Measurements from ENCODE around the gene GRIN3B. TPM values are rescaled to one million over a fixed set of nuclear protein-coding genes. Genes with fewer than 3 reads are reported as not detected.
A peak's percentile ranks its signal among the peaks of the same experiment; 100 is the strongest.

GRIN3B gene
- polyA plus RNA-seq, 2 of the 4 experiments (the other 2 are of a cell fraction): 0.67 to 1.5 TPM

- no peak for ATAC-seq
- Histone ChIP-seq H3K4me3 (no peak overlapping the region), H3K27ac (no peak overlapping the region), H3K4me1 (no peaks in the 10 kb centered on the region), H3K9me3 (peaks cover 9% of the 10 kb centered on the region; the same call in 2 of the 3 replicates), H3K4me2 (no peak overlapping the region)
- no peak for FAIRE-seq
- DNase-seq (ENCODE audit: low read depth in 1 of 2, low spot score in 1 of 2): peak in 1 of 2 experiments; percentile 60
- WGBS (ENCODE audit: missing lambda C conversion rate): 92% methylated on average over 11 of the region's 14 CpGs
- TF ChIP-seq POLR2AphosphoS2 (conservative IDR thresholded peaks at IDR 0.05; ENCODE audit: low read length) (no peak), ZC3H11A (IDR thresholded peaks at IDR 0.05) (no peak), CTCF (IDR thresholded peaks at IDR 0.05) (peak; percentile 19; the same call in 2 of the 3 replicates), NFE2L2 (conservative IDR thresholded peaks at IDR 0.05; ENCODE audit: low read length) (no peak), E2F6 (IDR thresholded peaks at IDR 0.05; ENCODE audit: borderline replicate concordance, low read depth) (no peak), JUN (IDR thresholded peaks at IDR 0.05) (no peak), MAFK (IDR thresholded peaks at IDR 0.05; ENCODE audit: partially characterized antibody) (no peak)
- ChIA-PET POLR2A (no interaction called here), CTCF (interaction anchor here (0.7 to 4.1 kb wide), 7 partner anchors 8 to 70 kb away, joined by 3 to 28 read pairs (median 4); partner anchors contain the start of gene WDR18)
Measured at GRCh38 chr19:970695-971094, 29.5 kb upstream of the GRIN3B start.

GRCh38 chr19:971795-972194 is 28.4 kb upstream of the GRIN3B start:
- Histone ChIP-seq H3K27ac (no peak overlapping the region), H3K9me3 (peaks cover 9% of the 10 kb centered on the region; the same call in 2 of the 3 replicates), H3K4me1 (no peaks in the 10 kb centered on the region), H3K4me2 (no peak overlapping the region), H3K4me3 (no peak overlapping the region)
- TF ChIP-seq, protein P1, sequence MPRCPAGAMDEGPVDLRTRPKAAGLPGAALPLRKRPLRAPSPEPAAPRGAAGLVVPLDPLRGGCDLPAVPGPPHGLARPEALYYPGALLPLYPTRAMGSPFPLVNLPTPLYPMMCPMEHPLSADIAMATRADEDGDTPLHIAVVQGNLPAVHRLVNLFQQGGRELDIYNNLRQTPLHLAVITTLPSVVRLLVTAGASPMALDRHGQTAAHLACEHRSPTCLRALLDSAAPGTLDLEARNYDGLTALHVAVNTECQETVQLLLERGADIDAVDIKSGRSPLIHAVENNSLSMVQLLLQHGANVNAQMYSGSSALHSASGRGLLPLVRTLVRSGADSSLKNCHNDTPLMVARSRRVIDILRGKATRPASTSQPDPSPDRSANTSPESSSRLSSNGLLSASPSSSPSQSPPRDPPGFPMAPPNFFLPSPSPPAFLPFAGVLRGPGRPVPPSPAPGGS (IDR thresholded peaks at IDR 0.05): no peak
- TF ChIP-seq, protein P2, sequence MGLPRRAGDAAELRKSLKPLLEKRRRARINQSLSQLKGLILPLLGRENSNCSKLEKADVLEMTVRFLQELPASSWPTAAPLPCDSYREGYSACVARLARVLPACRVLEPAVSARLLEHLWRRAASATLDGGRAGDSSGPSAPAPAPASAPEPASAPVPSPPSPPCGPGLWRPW (IDR thresholded peaks at IDR 0.05): no peak
- TF ChIP-seq EHMT2 (IDR thresholded peaks at IDR 0.05; ENCODE audit: low read depth) (no peak), KDM5A (IDR thresholded peaks at IDR 0.05) (no peak), RFX5 (IDR thresholded peaks at IDR 0.05) (no peak), RCOR1 (IDR thresholded peaks at IDR 0.05; ENCODE audit: low read depth, low read length) (no peak), GATA3 (IDR thresholded peaks at IDR 0.05; ENCODE audit: borderline replicate concordance) (no peak), PBX3 (IDR thresholded peaks at IDR 0.05) (no peak), ZNF302 (CRISPR knock-in tag; IDR thresholded peaks at IDR 0.05) (no peak), SMC3 (IDR thresholded peaks at IDR 0.05) (no peak), E2F6 (IDR thresholded peaks at IDR 0.05; ENCODE audit: borderline replicate concordance, low read depth) (no peak), HDAC2 (IDR thresholded peaks at IDR 0.05) (no peak), ZSCAN20 (CRISPR knock-in tag; IDR thresholded peaks at IDR 0.05) (no peak), CBX2 (IDR thresholded peaks at IDR 0.05; ENCODE audit: borderline replicate concordance, low read depth) (no peak)
- TF ChIP-seq, protein P3, sequence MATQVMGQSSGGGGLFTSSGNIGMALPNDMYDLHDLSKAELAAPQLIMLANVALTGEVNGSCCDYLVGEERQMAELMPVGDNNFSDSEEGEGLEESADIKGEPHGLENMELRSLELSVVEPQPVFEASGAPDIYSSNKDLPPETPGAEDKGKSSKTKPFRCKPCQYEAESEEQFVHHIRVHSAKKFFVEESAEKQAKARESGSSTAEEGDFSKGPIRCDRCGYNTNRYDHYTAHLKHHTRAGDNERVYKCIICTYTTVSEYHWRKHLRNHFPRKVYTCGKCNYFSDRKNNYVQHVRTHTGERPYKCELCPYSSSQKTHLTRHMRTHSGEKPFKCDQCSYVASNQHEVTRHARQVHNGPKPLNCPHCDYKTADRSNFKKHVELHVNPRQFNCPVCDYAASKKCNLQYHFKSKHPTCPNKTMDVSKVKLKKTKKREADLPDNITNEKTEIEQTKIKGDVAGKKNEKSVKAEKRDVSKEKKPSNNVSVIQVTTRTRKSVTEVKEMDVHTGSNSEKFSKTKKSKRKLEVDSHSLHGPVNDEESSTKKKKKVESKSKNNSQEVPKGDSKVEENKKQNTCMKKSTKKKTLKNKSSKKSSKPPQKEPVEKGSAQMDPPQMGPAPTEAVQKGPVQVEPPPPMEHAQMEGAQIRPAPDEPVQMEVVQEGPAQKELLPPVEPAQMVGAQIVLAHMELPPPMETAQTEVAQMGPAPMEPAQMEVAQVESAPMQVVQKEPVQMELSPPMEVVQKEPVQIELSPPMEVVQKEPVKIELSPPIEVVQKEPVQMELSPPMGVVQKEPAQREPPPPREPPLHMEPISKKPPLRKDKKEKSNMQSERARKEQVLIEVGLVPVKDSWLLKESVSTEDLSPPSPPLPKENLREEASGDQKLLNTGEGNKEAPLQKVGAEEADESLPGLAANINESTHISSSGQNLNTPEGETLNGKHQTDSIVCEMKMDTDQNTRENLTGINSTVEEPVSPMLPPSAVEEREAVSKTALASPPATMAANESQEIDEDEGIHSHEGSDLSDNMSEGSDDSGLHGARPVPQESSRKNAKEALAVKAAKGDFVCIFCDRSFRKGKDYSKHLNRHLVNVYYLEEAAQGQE (IDR thresholded peaks at IDR 0.05): no peak
- ChIA-PET POLR2A (no interaction called here), CTCF (interaction anchor here (1.2 to 4.1 kb wide), 3 partner anchors 11 to 49 kb away, joined by 3 to 28 read pairs (median 8); partner anchors contain the start of gene WDR18)
- DNase-seq (ENCODE audit: low read depth in 1 of 2, low spot score in 1 of 2) (no peak), ATAC-seq (no peak), FAIRE-seq (no peak)
- WGBS (ENCODE audit: missing lambda C conversion rate): 93% methylated on average over 23 of the region's 24 CpGs

All from A549 (cell line).